ENCODE data around the gene SLC16A2.

DNA sequence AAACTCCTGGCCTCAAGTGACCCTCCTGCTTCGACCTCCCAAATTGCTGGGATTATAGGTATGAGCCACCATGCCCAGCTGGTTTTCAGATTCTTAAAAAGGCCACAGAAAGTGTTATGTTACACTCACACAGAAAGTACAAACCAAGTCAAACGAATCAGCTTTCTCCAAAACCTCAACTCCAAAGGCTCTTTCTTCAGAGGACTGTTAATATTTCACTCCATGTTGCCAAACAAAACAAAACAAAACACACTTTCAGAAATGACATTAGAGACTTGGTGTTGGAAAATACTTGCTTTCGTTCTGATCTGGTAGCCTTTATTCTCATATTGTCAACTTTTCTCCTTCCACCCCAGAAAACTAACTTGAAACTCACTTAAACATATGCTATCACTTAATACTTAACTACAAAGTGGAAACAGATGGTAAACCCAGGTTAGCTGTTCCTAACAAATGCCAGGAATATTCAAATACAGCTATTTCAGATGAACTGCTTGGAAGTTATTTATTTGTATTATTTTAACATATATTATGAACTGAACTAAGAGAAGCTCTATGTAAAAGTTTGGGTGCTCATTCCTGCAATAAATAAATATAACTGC, 158.4 kb downstream of the SLC16A2 start:
- TF ChIP-seq POLR2A (IDR thresholded peaks at IDR 0.05), result no peak
- TF ChIP-seq, protein P1, sequence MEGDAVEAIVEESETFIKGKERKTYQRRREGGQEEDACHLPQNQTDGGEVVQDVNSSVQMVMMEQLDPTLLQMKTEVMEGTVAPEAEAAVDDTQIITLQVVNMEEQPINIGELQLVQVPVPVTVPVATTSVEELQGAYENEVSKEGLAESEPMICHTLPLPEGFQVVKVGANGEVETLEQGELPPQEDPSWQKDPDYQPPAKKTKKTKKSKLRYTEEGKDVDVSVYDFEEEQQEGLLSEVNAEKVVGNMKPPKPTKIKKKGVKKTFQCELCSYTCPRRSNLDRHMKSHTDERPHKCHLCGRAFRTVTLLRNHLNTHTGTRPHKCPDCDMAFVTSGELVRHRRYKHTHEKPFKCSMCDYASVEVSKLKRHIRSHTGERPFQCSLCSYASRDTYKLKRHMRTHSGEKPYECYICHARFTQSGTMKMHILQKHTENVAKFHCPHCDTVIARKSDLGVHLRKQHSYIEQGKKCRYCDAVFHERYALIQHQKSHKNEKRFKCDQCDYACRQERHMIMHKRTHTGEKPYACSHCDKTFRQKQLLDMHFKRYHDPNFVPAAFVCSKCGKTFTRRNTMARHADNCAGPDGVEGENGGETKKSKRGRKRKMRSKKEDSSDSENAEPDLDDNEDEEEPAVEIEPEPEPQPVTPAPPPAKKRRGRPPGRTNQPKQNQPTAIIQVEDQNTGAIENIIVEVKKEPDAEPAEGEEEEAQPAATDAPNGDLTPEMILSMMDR (IDR thresholded peaks at IDR 0.05), result no peak
